Keratinocyte (primary cell): ENCODE measurements around the gene TPD52L1. TPM values are rescaled to one million over a fixed set of nuclear protein-coding genes. Genes with fewer than 3 reads are reported as not detected.
A peak's percentile ranks its signal among the peaks of the same experiment; 100 is the strongest.

ENCODE experiments used
- DNase-seq: peaks from one replicate; pipeline ENCODE4 v3.0.0-alpha.2; 2011; ENCODE audit warnings: low read depth, missing footprints, low spot score
- FAIRE-seq: peaks from 2 replicates; lab custom pipeline; 2011; peaks lifted over from hg19 to GRCh38; lab: Jason Lieb, UNC
- H2AFZ ChIP-seq: 2 replicates; pipeline ENCODE4 v1.6.0; 2012; ENCODE audit warnings: low read length, control low read depth, inconsistent platforms; ENCODE audit not compliant: control insufficient read depth
- H3K27ac ChIP-seq: 2 replicates; pipeline ENCODE4 v1.5.1; 2011; ENCODE audit warnings: low read length; ENCODE audit not compliant: control insufficient read depth, insufficient read depth
- H3K27me3 ChIP-seq: 3 replicates; pipeline ENCODE4 v1.6.0; 2011; ENCODE audit warnings: low read length; ENCODE audit not compliant: control insufficient read depth, insufficient read depth; ENCODE audit errors: extremely low read depth
- H3K36me3 ChIP-seq, 2 experiments: 2 replicates in 1 of 2; 3 replicates in 1 of 2; pipeline ENCODE4 v1.5.1; 2011; ENCODE audit warnings: low read length in 2 of 2, mild to moderate bottlenecking in 1 of 2; ENCODE audit not compliant: control insufficient read depth in 2 of 2, insufficient read depth in 2 of 2; ENCODE audit errors: extremely low read depth in 1 of 2
- H3K4me1 ChIP-seq: 3 replicates; pipeline ENCODE4 v1.5.1; 2011; ENCODE audit warnings: low read length; ENCODE audit not compliant: control insufficient read depth, insufficient read depth; ENCODE audit errors: extremely low read depth
- H3K4me2 ChIP-seq: 3 replicates; pipeline ENCODE4 v1.6.0; 2011; ENCODE audit warnings: low read depth, low read length; ENCODE audit not compliant: control insufficient read depth, insufficient read depth; ENCODE audit errors: extremely low read depth
- H3K4me3 ChIP-seq, 3 experiments: fragments of 200-600 bp in 1 of 3; sonication (generic) in 1 of 3; 2 replicates in 2 of 3; 3 replicates in 1 of 3; pipeline ENCODE4 v1.5.1; 2011 to 2016; ENCODE audit warnings: low read length in 3 of 3, mild to moderate bottlenecking in 3 of 3, control low read depth in 2 of 3, inconsistent platforms in 1 of 3, low read depth in 1 of 3, mixed read lengths in 1 of 3, mixed run types in 1 of 3, moderate library complexity in 1 of 3; ENCODE audit not compliant: control insufficient read depth in 2 of 3, insufficient read depth in 2 of 3; ENCODE audit errors: extremely low read depth in 1 of 3
- H3K79me2 ChIP-seq: 2 replicates; pipeline ENCODE4 v1.6.0; 2012; ENCODE audit warnings: low read length; ENCODE audit not compliant: control insufficient read depth, insufficient read depth
- H3K9ac ChIP-seq: 3 replicates; pipeline ENCODE4 v1.6.0; 2011; ENCODE audit warnings: low read length; ENCODE audit not compliant: control insufficient read depth, insufficient read depth; ENCODE audit errors: extremely low read depth
- H3K9me1 ChIP-seq: 3 replicates; pipeline ENCODE4 v1.6.0; 2011; ENCODE audit warnings: low read length; ENCODE audit not compliant: control insufficient read depth, insufficient read depth; ENCODE audit errors: extremely low read depth
- H3K9me3 ChIP-seq: 2 replicates; pipeline ENCODE4 v1.5.1; 2012; ENCODE audit warnings: low read depth, low read length; ENCODE audit not compliant: control insufficient read depth
- H4K20me1 ChIP-seq: 3 replicates; pipeline ENCODE4 v1.6.0; 2011; ENCODE audit warnings: low read length; ENCODE audit not compliant: control insufficient read depth, insufficient read depth; ENCODE audit errors: extremely low read depth
- EZH2 ChIP-seq: IDR thresholded peaks from one replicate; pipeline ENCODE4 v1.6.1; 2012; ENCODE audit warnings: inconsistent platforms, mild to moderate bottlenecking, low read length, moderate library complexity
- dilution Hi-C: fragments of 300-500 bp; cut with MboI; formaldehyde crosslinking; loops from one replicate; pipeline ENCODE4 v1.7.0; 2020; ENCODE audit warnings: low sequenced_read_pairs; ENCODE audit not compliant: extremely low pct_ligation_motif_present
- polyA plus RNA-seq, 5 experiments: library from polyadenylated mRNA; depleted of rRNA in 3 of 5; stranded (reverse) in 3 of 5; stranded (forward) in 1 of 5; unstranded in 1 of 5; fragments of >200 nt; gene quantifications; 1 replicate in 1 of 5; 2 replicates in 3 of 5; 3 replicates in 1 of 5; pipeline versions ENCODE4 v1.2.1 to v1.2.3, GENCODE V29; 2011 to 2012; ENCODE audit warnings: missing spikeins in 2 of 5, low read depth in 1 of 5, low replicate concordance in 1 of 5
- TF ChIP-seq, protein P1 (sequence below), 3 experiments: IDR thresholded peaks in 1 of 3; conservative IDR thresholded peaks in 1 of 3; optimal IDR thresholded peaks in 1 of 3; 2 replicates in 2 of 3; 3 replicates in 1 of 3; pipeline versions ENCODE3 to v1.5.1; 2011; ENCODE audit warnings: low read length in 3 of 3, mild to moderate bottlenecking in 3 of 3, moderate library complexity in 2 of 3, control low read depth in 1 of 3, inconsistent platforms in 1 of 3; ENCODE audit not compliant: insufficient read depth in 2 of 3; ENCODE audit errors: extremely low read depth in 1 of 3

TPD52L1 gene
- polyA plus RNA-seq, 1 donor (not counting 4 experiments of a cell fraction or from before 2014, with no cell fraction given), result 135 TPM

DNA sequence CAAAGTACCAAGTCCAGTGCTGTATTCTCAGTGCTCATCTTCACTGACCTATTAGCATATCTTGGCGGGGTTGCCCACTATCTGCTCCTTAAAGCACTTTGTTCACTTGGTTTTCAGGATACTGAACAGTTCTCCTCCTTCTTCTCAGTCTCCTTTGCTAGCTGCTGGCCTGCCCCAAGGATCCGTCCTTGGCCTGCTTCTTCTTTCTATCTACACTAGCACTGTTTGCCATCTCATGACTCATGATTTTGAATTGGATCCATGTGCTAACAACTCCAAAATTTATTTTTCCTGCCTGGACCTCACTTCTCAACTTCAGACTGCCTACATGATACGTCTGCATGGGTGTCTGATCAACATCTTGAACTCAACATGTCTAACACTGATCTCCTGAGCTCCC lies 15.5 kb downstream of the TPD52L1 start:
- TF ChIP-seq, protein P1, sequence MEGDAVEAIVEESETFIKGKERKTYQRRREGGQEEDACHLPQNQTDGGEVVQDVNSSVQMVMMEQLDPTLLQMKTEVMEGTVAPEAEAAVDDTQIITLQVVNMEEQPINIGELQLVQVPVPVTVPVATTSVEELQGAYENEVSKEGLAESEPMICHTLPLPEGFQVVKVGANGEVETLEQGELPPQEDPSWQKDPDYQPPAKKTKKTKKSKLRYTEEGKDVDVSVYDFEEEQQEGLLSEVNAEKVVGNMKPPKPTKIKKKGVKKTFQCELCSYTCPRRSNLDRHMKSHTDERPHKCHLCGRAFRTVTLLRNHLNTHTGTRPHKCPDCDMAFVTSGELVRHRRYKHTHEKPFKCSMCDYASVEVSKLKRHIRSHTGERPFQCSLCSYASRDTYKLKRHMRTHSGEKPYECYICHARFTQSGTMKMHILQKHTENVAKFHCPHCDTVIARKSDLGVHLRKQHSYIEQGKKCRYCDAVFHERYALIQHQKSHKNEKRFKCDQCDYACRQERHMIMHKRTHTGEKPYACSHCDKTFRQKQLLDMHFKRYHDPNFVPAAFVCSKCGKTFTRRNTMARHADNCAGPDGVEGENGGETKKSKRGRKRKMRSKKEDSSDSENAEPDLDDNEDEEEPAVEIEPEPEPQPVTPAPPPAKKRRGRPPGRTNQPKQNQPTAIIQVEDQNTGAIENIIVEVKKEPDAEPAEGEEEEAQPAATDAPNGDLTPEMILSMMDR (optimal IDR thresholded peaks at IDR 0.05 in 1 of 3, IDR thresholded peaks at IDR 0.05 in 1 of 3, conservative IDR thresholded peaks at IDR 0.05 in 1 of 3; ENCODE audit: extremely low read depth in 1 of 3, insufficient read depth in 2 of 3, low read length in 3 of 3), result no peak
- no peak for TF ChIP-seq EZH2
- no peak for FAIRE-seq
- Histone ChIP-seq H3K36me3 (no peaks in the 10 kb centered on the region), H3K27me3 (no peaks in the 10 kb centered on the region), H3K9ac (no peak overlapping the region), H3K9me3 (no peaks in the 10 kb centered on the region), H4K20me1 (no peaks in the 10 kb centered on the region), H3K4me1 (peaks cover 23% of the 10 kb centered on the region), H3K9me1 (no peaks in the 10 kb centered on the region), H2AFZ (no peak overlapping the region), H3K27ac (no peak overlapping the region), H3K4me2 (no peak overlapping the region), H3K79me2 (no peaks in the 10 kb centered on the region), H3K4me3 (no peak overlapping the region)
- no peak for DNase-seq
- dilution Hi-C loops, result no loop called here

- dilution Hi-C loops, result no loop called here
Observed at GRCh38 chr6:125169522-125169921, 15.9 kb downstream of the TPD52L1 start.

More at GRCh38 chr6:125169522-125169921, 15.9 kb downstream of the TPD52L1 start:
- no peak for DNase-seq
- FAIRE-seq, result peak; percentile 76
- H3K36me3 ChIP-seq, result no peaks in the 10 kb centered on the region
- H3K9me1 ChIP-seq, result no peaks in the 10 kb centered on the region
- no peaks in the 10 kb centered on the region for H3K9me3 ChIP-seq
- H3K4me2 ChIP-seq, result no peak overlapping the region
- H4K20me1 ChIP-seq, result no peaks in the 10 kb centered on the region
- H3K27ac ChIP-seq, result no peak overlapping the region
- TF ChIP-seq, protein P1 (optimal IDR thresholded peaks at IDR 0.05 in 1 of 3, IDR thresholded peaks at IDR 0.05 in 1 of 3, conservative IDR thresholded peaks at IDR 0.05 in 1 of 3; ENCODE audit: extremely low read depth in 1 of 3, insufficient read depth in 2 of 3, low read length in 3 of 3), result no peak
- TF ChIP-seq EZH2, result no peak
- no peaks in the 10 kb centered on the region for H3K79me2 ChIP-seq
- H3K27me3 ChIP-seq, result no peaks in the 10 kb centered on the region
- H3K9ac ChIP-seq, result no peak overlapping the region
- H2AFZ ChIP-seq, result no peak overlapping the region
- H3K4me1 ChIP-seq, result peaks cover 23% of the 10 kb centered on the region
- no peak overlapping the region for H3K4me3 ChIP-seq
